GM18511 (cell line): ENCODE data around the gene BAHCC1.
"Not testable (repeated sequence)": the region's sequence is repeated elsewhere in the genome, so short reads cannot be mapped to it uniquely, and the experiment has no call there.

Source experiments
- ATAC-seq: cut with Tn5 transposase; IDR thresholded peaks from one replicate; pipeline ENCODE4 v1.9.1; 2021; ENCODE audit warnings: mild to moderate bottlenecking, moderate library complexity; ENCODE audit not compliant: unreplicated experiment

Gene BAHCC1

DNA sequence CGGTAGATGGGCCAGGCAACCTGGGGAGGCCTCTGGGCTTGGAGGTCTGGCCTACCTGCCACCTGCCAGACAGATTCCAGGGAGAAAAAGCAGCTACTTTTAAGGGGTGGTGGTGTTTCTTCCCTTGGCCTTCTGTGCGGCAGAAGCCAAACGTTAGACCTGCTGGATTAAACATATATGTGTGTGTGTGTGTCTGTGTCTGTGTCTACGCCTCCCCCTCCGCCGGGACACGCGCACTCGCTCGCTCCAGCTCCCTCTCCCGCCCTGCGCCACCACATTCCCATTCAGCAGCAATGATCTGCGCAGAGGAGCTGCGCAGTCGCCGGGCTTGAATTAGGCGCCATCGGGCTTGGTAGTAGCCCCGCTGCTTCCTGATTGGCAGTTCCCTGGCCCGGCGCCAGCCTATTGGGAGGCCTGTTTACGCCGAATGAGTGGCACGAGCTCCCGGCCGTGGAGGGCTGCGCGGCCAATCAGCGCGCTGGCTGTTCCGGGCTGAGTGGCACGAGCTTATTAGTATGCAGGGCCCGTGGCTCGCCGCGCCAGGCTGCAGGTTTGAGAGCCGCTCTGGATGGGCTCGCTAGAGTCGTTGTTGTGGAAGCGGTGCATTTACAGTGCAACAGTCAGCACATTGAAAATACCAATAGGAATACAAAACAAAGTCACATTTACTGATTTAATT, at the start of gene BAHCC1:
Gene BAHCC1 (plus strand): TSS at position 537 of the 679 bp plus-strand sequence. CDS start 4,283 bp downstream, outside the sequence.
- ATAC-seq = no peak

- ATAC-seq = peak; percentile 72
These were observed 49.0 kb upstream of the BAHCC1 start for GRCh38 chr17:81346090-81346907.

DNA sequence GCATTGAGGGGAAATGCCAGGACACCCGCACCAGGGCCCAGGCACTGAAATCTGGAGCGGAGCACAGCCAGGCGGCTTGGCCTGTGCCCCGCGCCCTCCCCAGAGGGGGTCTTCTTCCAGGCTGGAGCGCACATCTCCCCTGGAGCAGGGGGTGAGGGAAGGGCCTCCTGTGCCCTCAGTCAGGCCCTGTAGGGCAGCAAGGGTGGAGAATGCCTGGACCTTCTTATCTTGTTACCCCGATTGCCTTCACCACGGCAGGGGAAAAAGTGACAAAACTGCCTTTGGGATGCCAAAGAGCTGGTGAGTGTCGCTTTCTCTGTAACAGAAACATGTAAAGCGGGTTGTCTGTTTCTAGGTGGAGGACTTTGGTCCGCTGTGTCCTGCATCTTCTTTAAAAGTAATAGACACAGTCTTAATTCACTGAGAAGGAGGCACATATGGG, 48.3 kb upstream of the BAHCC1 start:
- ATAC-seq = no peak

- no peak for ATAC-seq
These were observed 47.8 kb upstream of the BAHCC1 start for GRCh38 chr17:81347437-81347836.

DNA sequence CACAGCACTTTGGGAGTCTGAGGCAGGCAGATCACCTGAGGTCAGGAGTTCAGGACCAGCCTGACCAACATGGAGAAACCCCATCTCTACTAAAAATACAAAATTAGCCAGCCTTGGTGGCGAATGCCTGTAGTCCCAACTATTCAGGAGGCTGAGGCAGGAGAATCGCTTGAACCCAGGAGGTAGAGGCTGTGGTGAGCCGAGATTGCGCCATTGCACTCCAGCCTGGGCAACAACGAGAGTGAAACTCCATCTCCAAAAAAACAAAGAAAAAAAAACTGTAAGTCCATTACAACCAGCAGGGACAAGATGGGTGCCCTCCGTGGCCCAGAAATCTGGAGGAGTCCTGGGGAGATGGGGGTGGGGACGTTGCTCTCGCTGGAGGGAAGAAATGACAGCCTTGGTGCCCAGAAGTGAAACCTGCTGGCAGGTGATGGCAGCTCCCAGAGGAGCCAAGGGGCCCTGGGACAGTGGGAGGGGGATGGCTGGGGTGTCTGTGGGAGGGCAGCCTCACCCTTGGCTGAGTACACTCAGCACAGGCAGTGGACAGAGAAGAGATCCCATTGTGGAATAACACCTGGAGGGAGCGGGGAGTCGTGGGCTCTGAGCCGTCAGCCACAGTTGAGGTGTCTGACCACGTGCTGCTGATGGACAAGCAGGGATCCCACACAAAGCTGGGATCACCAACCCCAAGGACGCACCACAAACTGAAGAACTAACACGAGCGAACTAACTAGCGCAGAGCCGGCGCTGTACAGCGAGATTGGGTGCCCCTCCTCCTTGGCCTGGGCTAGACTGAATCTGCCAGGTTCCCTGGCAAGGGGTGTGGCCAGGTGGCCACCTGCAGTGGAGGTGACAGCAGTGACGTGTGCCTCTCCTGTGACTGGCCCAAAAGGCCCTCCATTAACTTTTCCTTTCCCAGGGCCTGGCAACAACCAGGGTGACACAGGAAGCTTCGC, 46.9 kb upstream of the BAHCC1 start:
- ATAC-seq = no peak

GRCh38 chr17:81349397-81350319, 45.6 kb upstream of the BAHCC1 start:
- ATAC-seq = no peak

- ATAC-seq = no peak
These were observed 44.9 kb upstream of the BAHCC1 start for GRCh38 chr17:81350320-81350890.

DNA sequence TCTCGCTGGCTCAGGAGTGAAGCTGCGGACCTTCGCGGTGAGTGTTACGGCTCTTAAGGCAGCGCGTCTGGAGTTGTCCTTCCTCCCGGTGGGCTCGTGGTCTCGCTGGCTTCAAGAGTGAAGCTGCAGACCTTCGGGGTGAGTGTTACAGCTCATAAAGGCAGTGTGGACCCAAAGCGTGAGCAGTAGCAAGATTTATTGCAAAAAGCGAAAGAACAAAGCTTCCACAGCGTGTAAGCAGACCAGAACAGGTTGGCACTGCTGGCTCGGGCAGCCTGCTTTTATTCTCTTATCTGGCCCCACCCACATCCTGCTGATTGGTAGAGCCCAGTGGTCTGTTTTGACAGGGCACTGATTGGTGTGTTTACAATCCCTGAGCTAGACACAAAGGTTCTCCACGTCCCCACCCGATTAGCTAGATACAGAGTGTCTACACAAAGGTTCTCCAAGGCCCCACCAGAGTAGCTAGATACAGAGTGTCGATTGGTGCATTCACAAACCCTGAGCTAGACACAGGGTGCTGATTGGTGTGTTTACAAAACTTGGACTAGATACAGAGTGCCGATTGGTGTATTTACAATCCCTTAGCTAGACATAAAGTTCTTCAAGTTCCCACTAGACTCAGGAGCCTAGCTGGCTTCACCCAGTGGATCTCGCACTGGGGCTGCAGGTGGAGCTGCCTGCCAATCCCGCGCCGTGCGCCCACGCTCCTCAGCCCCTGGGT, 43.8 kb upstream of the BAHCC1 start:
- not testable (repeated sequence) for ATAC-seq

DNA sequence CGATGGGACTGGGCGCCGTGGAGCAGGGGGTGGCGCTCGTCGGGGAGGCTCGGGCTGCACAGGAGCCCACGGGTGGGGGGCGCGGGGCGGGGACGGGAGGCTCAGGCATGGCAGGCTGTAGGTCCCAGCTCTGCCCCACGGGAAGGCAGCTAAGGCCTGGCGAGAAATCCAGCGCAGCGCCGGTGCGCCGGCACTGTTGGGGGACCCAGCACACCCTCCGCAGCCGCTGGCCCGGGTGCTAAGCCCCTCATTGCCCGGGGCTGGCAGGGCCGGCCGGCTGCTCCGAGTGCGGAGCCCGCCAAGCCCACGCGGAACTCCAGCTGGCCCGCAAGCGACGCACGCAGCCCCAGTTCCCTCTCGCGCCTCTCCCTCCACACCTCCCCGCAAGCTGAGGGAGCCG, 43.2 kb upstream of the BAHCC1 start:
- ATAC-seq = not testable (repeated sequence)

- no peak for ATAC-seq
These were observed 40.9 kb upstream of the BAHCC1 start for GRCh38 chr17:81354252-81354953.

GRCh38 chr17:81354954-81355347, 40.3 kb upstream of the BAHCC1 start:
- no peak for ATAC-seq

DNA sequence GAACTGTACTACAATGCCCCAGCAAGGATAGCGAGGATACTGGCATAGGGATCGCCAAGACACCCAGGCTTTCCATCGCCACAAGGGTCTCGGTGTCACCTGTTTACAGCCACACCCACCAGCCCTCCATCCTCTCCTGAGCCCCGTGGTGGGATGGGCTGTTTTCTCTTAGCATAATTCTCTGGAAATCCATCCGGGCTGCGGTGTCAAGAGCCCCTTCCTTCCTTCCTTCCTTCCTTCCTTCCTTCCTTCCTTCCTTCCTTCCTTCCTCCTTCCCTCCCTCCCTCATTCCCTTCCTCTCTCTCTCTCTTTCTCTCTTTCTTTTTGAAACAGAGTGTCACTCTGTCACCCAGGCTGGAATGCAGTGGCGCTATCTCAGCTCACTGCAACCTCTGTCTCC, 36.0 kb upstream of the BAHCC1 start:
- no peak for ATAC-seq

- not testable (repeated sequence) for ATAC-seq
These were observed 33.3 kb upstream of the BAHCC1 start for GRCh38 chr17:81362001-81362400.

- no peak for ATAC-seq
These were observed 30.7 kb upstream of the BAHCC1 start for GRCh38 chr17:81364278-81365147.

DNA sequence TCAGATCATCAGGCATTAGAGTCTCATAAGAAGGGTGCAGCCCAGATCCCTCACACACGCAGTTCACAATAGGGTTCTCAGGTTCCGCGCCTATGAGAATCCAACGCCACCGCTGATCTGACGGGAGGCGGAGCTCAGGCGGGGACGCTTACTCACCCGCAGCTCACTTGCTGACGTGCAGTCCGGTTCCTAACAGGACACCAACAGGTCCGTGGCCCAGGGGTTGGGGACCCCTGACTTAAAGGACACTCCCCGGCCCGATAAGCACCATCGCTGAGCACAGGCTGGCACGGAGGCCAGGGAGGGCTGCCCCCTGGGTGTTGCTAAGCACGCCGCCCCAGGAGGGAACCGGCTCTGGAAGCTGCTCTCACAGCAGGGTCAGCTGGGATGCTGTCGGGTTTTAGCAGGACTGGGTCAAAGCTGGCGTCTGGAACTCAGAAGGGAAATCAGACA, 30.1 kb upstream of the BAHCC1 start:
- no peak for ATAC-seq

DNA sequence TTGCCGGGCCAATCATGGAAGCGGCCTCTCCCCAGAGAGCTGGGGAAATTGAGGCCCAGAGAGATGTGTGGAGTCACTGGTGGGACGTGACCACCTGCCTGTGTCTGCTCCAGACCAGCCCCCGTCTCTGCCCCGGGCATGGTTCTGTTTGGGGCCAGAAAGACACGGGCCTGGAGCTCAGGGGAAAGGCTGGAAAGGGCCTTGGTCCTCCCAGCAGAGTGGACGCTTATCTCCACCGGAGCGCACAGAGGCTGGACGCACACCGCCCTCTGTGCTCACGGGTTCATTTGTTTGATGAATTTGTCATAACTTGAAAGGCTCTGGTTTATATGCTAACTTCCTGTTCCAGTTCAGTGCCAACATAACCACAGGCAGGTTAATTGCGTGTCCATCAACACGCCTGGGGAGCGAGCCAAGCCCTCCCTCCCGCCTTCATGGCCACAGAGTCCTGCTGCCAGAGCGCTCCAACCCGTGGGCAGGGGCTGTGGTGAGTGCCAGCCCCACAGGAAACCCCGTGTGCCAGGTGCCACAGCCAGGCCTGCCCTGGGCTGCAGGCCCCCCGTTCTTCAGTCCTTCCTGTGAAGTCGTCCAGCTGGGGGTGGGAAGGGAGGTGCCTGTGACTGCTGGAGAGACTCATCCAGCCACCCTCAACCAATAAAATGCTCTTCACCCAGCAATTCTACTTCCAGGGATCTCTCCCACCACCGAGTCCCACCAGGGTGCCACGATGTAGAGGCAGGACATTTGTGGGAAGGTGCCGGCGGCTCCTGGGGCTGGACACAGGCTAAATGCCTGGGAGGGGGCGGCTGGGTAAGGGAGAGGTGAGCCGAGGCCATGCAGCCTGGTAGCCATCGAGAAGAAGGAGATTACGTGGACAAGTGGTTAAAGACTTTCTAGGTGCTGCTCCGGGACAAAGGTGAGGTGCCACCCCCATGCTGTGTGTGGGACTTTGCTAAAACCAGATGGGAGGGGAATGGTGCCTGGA, 29.4 kb upstream of the BAHCC1 start:
- ATAC-seq = no peak
